ENCODE measurements around the gene NEUROG1. TPM values are rescaled to one million over a fixed set of nuclear protein-coding genes. Genes with fewer than 3 reads are reported as not detected.

Gene NEUROG1
- total RNA-seq, 2 experiments from 2014 or later: not detected

DNA sequence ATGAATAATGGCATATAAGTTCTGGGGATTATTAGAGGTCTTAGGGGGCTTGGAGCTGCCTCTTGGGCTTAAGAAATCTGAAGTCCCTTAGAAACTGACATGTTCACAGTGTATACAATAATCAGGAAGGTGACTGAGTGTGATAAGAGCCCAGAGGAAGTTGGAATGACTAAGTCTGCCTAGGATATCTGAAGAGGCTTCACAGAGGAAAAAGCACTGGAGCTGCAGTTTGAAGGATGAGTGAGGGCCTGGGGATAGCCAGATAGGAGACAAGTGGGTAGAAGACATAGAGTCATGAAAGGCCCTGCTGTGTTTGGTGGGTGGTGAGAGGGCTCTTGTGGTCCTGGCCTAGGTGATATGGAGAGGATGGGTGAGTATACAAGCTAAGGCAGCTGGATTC, 8.8 kb downstream of the NEUROG1 start:
- Mint-ChIP-seq H3K27me3 (peaks cover 32% of the 10 kb centered on the region), H3K36me3 (ENCODE audit: low read depth) (no peaks in the 10 kb centered on the region), H3K27ac (no peak overlapping the region), H3K9me3 (no peaks in the 10 kb centered on the region), H3K4me1 (ENCODE audit: low read depth) (no peaks in the 10 kb centered on the region), H3K4me3 (no peak overlapping the region)
- ATAC-seq (no peak), DNase-seq (no peak)
- no peak for TF ChIP-seq CTCF (IDR thresholded peaks at IDR 0.05)
- intact Hi-C loops (cut with micrococcal nuclease): no loop called here
- ChIA-PET CTCF (no interaction called here), POLR2A (no interaction called here)

DNA sequence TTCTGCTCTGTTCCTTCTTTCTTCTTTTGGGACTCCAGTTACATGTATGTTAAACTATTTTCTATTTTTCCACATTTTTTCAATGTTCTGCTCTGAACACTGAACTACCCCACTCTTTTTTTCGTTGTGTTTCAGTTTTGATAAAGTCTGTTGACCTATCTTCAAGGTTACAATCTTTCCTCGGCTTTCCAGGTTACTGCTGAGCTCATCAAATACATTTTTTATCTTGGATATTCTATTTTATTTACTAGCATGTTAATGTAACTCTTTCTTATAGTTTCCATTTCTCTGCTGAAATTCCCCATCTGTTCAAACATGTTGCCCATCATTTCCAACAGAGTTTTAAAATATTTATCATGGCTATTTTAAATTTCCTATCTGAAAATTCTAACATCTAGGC, 13.8 kb downstream of the NEUROG1 start:
- Mint-ChIP-seq H3K27ac (no peak overlapping the region), H3K4me3 (no peak overlapping the region), H3K27me3 (peaks cover 34% of the 10 kb centered on the region), H3K9me3 (no peaks in the 10 kb centered on the region), H3K36me3 (ENCODE audit: low read depth) (no peaks in the 10 kb centered on the region), H3K4me1 (ENCODE audit: low read depth) (no peaks in the 10 kb centered on the region)
- ChIA-PET CTCF (interaction anchor here (0.7 kb wide), 1 partner anchor 64 kb away, joined by 3 read pairs; no protein-coding TSS in a partner anchor), POLR2A (no interaction called here)
- no peak for DNase-seq
- intact Hi-C loops (cut with micrococcal nuclease): no loop called here
- ATAC-seq: no peak
- no peak for TF ChIP-seq CTCF (IDR thresholded peaks at IDR 0.05)

DNA sequence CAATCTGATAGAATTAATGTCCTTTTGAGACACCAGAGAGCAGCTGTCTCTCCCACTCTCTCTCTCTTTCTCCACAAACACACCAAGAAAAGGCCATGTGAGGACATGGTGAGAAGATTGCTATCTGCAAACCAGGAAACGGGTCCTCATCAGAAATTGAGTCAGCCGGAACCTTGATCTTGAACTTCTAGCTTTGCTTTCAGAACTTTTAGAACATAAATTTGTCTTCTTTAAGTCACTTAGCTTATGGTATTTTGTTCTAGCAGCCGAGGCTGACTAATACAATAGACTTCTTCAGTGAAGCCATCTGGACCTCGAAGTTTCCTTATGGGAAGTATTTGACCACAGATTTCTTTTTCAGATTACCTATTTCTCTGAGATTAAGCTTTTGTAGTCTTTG, 18.1 kb downstream of the NEUROG1 start:
- DNase-seq (no peak), ATAC-seq (no peak)
- Mint-ChIP-seq H3K4me1 (ENCODE audit: low read depth) (no peaks in the 10 kb centered on the region), H3K9me3 (no peaks in the 10 kb centered on the region), H3K36me3 (ENCODE audit: low read depth) (no peaks in the 10 kb centered on the region), H3K4me3 (no peak overlapping the region), H3K27me3 (peaks cover 25% of the 10 kb centered on the region), H3K27ac (no peak overlapping the region)
- intact Hi-C loops (cut with micrococcal nuclease): no loop called here
- POLR2A ChIA-PET: no interaction called here
- CTCF ChIA-PET: interaction anchor here (0.8 to 1.8 kb wide), 4 partner anchors 48 to 61 kb away, joined by 3 to 9 read pairs (median 5); no protein-coding TSS in a partner anchor
- TF ChIP-seq CTCF (IDR thresholded peaks at IDR 0.05): no peak

DNA sequence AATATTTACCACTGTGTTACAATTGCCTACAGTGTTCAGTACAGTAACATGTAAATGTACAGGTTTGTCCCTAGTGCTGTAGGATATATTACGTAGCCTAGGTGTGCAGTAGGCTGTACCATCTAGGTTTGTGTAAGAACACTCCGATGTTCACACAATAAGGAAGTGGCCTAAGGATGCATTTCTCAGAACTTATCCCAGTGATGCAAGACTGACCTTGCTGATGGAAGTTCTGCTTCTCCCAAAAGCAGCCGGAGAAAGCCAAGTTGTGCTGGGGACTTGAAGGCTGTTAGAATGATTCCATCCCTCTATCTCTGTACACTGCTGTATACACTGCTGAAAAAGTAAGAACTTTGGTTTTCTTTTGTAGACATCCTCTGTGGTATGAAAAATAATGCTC, 21.6 kb downstream of the NEUROG1 start:
- ATAC-seq (no peak), DNase-seq (no peak)
- Mint-ChIP-seq H3K4me1 (ENCODE audit: low read depth) (no peaks in the 10 kb centered on the region), H3K36me3 (ENCODE audit: low read depth) (no peaks in the 10 kb centered on the region), H3K27me3 (peaks cover 29% of the 10 kb centered on the region), H3K4me3 (no peak overlapping the region), H3K27ac (no peak overlapping the region), H3K9me3 (no peaks in the 10 kb centered on the region)
- TF ChIP-seq CTCF (IDR thresholded peaks at IDR 0.05): no peak
- ChIA-PET CTCF (no interaction called here), POLR2A (no interaction called here)
- intact Hi-C loops (cut with micrococcal nuclease): no loop called here

DNA sequence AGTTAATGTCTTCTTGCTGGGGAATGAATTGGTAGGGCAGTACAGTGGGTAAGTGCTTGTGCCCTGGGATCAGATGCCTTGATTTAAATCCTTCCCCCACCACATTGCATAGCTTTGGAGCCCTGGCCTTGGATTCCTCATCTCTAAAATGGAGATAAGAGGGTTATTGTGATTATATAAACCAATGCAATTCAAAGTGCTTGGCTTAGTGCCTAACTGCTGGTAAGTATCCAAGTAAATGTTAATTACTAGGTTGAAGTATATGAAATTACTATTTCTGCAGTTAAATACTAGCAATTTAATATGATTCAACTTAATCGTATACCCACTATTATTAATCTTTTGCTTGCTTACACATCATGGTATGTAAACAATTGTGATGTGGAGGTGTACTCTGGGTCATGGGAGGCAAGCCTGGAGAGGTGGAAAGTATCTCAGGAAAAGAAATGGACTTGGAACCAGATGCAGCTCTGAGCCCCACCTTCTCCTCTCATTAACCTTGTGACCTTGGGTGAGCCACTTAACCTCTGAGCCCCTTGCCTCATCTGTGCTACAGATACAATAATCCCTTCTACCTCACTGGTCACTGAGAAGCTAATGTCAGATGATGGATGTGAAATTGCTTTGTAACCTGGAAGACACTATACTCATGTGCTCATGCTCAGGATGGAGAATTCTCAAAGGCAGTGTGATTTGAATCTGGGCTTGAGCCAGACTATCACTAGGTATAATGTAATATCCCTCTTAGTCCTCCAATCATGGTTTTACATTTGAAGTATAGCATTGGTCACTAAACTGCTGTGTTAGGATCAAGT, 23.8 kb downstream of the NEUROG1 start:
- DNase-seq (no peak), ATAC-seq (no peak)
- Mint-ChIP-seq H3K4me3 (no peak overlapping the region), H3K9me3 (no peaks in the 10 kb centered on the region), H3K27ac (no peak overlapping the region), H3K27me3 (peaks cover 36% of the 10 kb centered on the region), H3K4me1 (ENCODE audit: low read depth) (peaks cover 6% of the 10 kb centered on the region), H3K36me3 (ENCODE audit: low read depth) (no peaks in the 10 kb centered on the region)
- ChIA-PET POLR2A (no interaction called here), CTCF (interaction anchor here (1.0 to 1.1 kb wide), 2 partner anchors 40 to 54 kb away, joined by 3 read pairs; no protein-coding TSS in a partner anchor)
- intact Hi-C loops (cut with micrococcal nuclease): no loop called here
- no peak for TF ChIP-seq CTCF (IDR thresholded peaks at IDR 0.05)

Measured in activated CD8-positive, alpha-beta T cell treated with anti-CD3 and anti-CD28 coated beads for 36 hours (primary cell).